HCT116 (cell line): ENCODE results near the gene PPP1CC. TPM values are rescaled to one million over a fixed set of nuclear protein-coding genes. Genes with fewer than 3 reads are reported as not detected.

Experiments
- ATAC-seq: fragments of 200-7000 bp; cut with Tn5 transposase; 2 replicates; pipeline ENCODE4 v1.9.1; 2020; ENCODE audit warnings: mild to moderate bottlenecking, moderate library complexity
- BruUV-seq: library from RNA; stranded (reverse); fragments of 400-500 nt; replicated peaks from 2 replicates; lab custom pipeline; 2021; lab: Mats Ljungman, UMichigan
- CTCF ChIA-PET: fragments of 300-600 bp; sonication (Branson Sonifier 250); formaldehyde crosslinking; loops from one replicate; lab custom pipeline; 2021; ENCODE audit warnings: antibody characterized with exemption; lab: Charles Lee
- POLR2A ChIA-PET: fragments of 300-600, 350-600 bp; sonication (Branson Sonifier 250); formaldehyde crosslinking; loops from one replicate; lab custom pipeline; 2021; ENCODE audit warnings: antibody characterized with exemption; lab: Charles Lee
- RAD21 ChIA-PET, 2 experiments: fragments of 300-600 bp; sonication (Branson Sonifier 250); formaldehyde crosslinking; loops; one replicate each; lab custom pipeline; 2023; ENCODE audit warnings: low total read pairs in 2 of 2; ENCODE audit not compliant: uncharacterized antibody in 2 of 2, unreplicated experiment in 2 of 2, low non-redundant PET in 1 of 2; lab: Charles Lee
- DNase-seq: peaks from one replicate; pipeline ENCODE4 v3.0.0-alpha.2; 2010; ENCODE audit warnings: low read depth, low spot score
- H2AFZ ChIP-seq: fragments of 200-600 bp; shearing (Covaris generic), sonication (generic); 2 replicates; pipeline ENCODE4 v1.6.1; 2017; ENCODE audit warnings: low read depth, mixed run types, mixed read lengths, antibody characterized with exemption, low read length; ENCODE audit not compliant: poor library complexity, severe bottlenecking
- H3K27ac ChIP-seq: 2 replicates; pipeline ENCODE4 v1.5.1; 2012; ENCODE audit warnings: low read depth, low read length
- H3K27me3 ChIP-seq: fragments of 200-600 bp; sonication (generic); 2 replicates; pipeline ENCODE4 v1.6.1; 2016; ENCODE audit warnings: mixed run types, low read length, mixed read lengths; ENCODE audit not compliant: insufficient read depth
- H3K36me3 ChIP-seq, 2 experiments: fragments of 200-500 bp in 1 of 2; fragments of 200-600 bp in 1 of 2; sonication (Bioruptor generic) in 1 of 2; sonication (generic) in 1 of 2; 2 replicates each; pipeline versions ENCODE4 v1.5.1 to v1.6.1; 2014 to 2016; ENCODE audit warnings: low read length in 2 of 2, inconsistent platforms in 1 of 2, mixed read lengths in 1 of 2, mixed run types in 1 of 2; ENCODE audit not compliant: insufficient read depth in 2 of 2, control insufficient read depth in 1 of 2
- H3K4me1 ChIP-seq, 2 experiments: fragments of 200-600 bp in 1 of 2; sonication (generic) in 1 of 2; 2 replicates each; pipeline versions ENCODE4 v1.5.1 to v1.6.1; 2012 to 2017; ENCODE audit warnings: low read length in 2 of 2, inconsistent platforms in 1 of 2, mild to moderate bottlenecking in 1 of 2, mixed read lengths in 1 of 2, mixed run types in 1 of 2, moderate library complexity in 1 of 2; ENCODE audit not compliant: insufficient read depth in 2 of 2, control insufficient read depth in 1 of 2
- H3K4me2 ChIP-seq: fragments of 200-600 bp; sonication (generic); 2 replicates; pipeline ENCODE4 v1.6.1; 2017; ENCODE audit warnings: mixed run types, low read length, mixed read lengths
- H3K4me3 ChIP-seq, 2 experiments: fragments of 200-600 bp in 1 of 2; sonication (generic) in 1 of 2; replicated peaks in 1 of 2; 2 replicates each; pipeline ENCODE4 v1.5.1; 2011 to 2016; ENCODE audit warnings: low read length in 2 of 2, control low read depth in 1 of 2, low read depth in 1 of 2, mild to moderate bottlenecking in 1 of 2, mixed read lengths in 1 of 2, mixed run types in 1 of 2
- H3K79me2 ChIP-seq: fragments of 200-600 bp; sonication (generic); 2 replicates; pipeline ENCODE4 v1.6.1; 2017; ENCODE audit warnings: mild to moderate bottlenecking, mixed run types, low read length, moderate library complexity, mixed read lengths; ENCODE audit not compliant: insufficient read depth
- H3K9ac ChIP-seq: fragments of 200-600 bp; sonication (generic); 2 replicates; pipeline ENCODE4 v1.6.1; 2016; ENCODE audit warnings: low read length, mixed read lengths
- H3K9me2 ChIP-seq: fragments of 200-600 bp; sonication (generic), shearing (Covaris generic); 2 replicates; pipeline ENCODE4 v1.6.1; 2017; ENCODE audit warnings: mixed run types, mild to moderate bottlenecking, moderate library complexity; ENCODE audit not compliant: insufficient read depth
- H3K9me3 ChIP-seq, 2 experiments: fragments of 200-500 bp in 1 of 2; fragments of 200-600 bp in 1 of 2; sonication (Bioruptor generic) in 1 of 2; sonication (generic) in 1 of 2; 2 replicates each; pipeline ENCODE4 v1.6.1; 2014 to 2017; ENCODE audit warnings: low read length in 2 of 2, mixed read lengths in 2 of 2, inconsistent platforms in 1 of 2, low read depth in 1 of 2, mild to moderate bottlenecking in 1 of 2, mixed run types in 1 of 2, moderate library complexity in 1 of 2; ENCODE audit not compliant: control insufficient read depth in 1 of 2, insufficient read depth in 1 of 2
- H4K20me1 ChIP-seq: fragments of 200-600 bp; sonication (generic), shearing (Covaris generic); 2 replicates; pipeline ENCODE4 v1.6.1; 2017; ENCODE audit warnings: mixed run types, mild to moderate bottlenecking, moderate library complexity; ENCODE audit not compliant: insufficient read depth
- CBX3 ChIP-seq: IDR thresholded peaks from 2 replicates; pipeline ENCODE4 v1.6.1; 2012; ENCODE audit warnings: low read depth
- EGR1 ChIP-seq: IDR thresholded peaks from 2 replicates; pipeline ENCODE4 v1.6.1; 2012; ENCODE audit warnings: low read depth
- MAX ChIP-seq: IDR thresholded peaks from 2 replicates; pipeline ENCODE4 v1.6.1; 2012
- RAD21 ChIP-seq: IDR thresholded peaks from 2 replicates; pipeline ENCODE4 v1.6.1; 2012; ENCODE audit warnings: low read depth, mild to moderate bottlenecking
- SP1 ChIP-seq: IDR thresholded peaks from 2 replicates; pipeline ENCODE4 v1.6.1; 2012; ENCODE audit warnings: low read depth
- SRF ChIP-seq: IDR thresholded peaks from 2 replicates; pipeline ENCODE4 v1.6.1; 2012; ENCODE audit warnings: low read depth
- TCF7L2 ChIP-seq: IDR thresholded peaks from 2 replicates; pipeline ENCODE4 v1.7.0; 2011; ENCODE audit warnings: borderline replicate concordance, inconsistent platforms; ENCODE audit not compliant: insufficient read depth, insufficient read length; ENCODE audit errors: extremely low read depth
- YY1 ChIP-seq: IDR thresholded peaks from 2 replicates; pipeline ENCODE4 v1.6.1; 2011; ENCODE audit warnings: low read length, low read depth, moderate library complexity, mild to moderate bottlenecking; ENCODE audit not compliant: insufficient replicate concordance; ENCODE audit errors: extremely low read depth
- intact Hi-C: fragments of 100-400 bp; cut with micrococcal nuclease; formaldehyde crosslinking; loops from 2 replicates; pipeline ENCODE4 v1.10.0; 2022
- total RNA-seq: library from RNA; stranded (reverse); gene quantifications from one replicate; pipeline ENCODE4 v1.2.1, GENCODE V29; 2021; ENCODE audit not compliant: unreplicated experiment
- TF ChIP-seq, protein P1 (sequence below), 3 experiments: fragments of 200-600 bp in 1 of 3; sonication (generic) in 1 of 3; IDR thresholded peaks in 2 of 3; conservative IDR thresholded peaks in 1 of 3; 2 replicates each; pipeline ENCODE4 v1.5.1; 2012 to 2017; ENCODE audit warnings: low read depth in 2 of 3, low read length in 2 of 3, antibody characterized with exemption in 1 of 3, borderline replicate concordance in 1 of 3, control low read depth in 1 of 3, mild to moderate bottlenecking in 1 of 3, mixed read lengths in 1 of 3, mixed run types in 1 of 3, moderate library complexity in 1 of 3; ENCODE audit not compliant: insufficient read depth in 1 of 3

The PPP1CC gene
- total RNA-seq, 1 experiment from 2014 or later = 248 TPM

- DNase-seq (peak; percentile 60), ATAC-seq (peak; percentile 91)
- TF ChIP-seq YY1 (peak; percentile 57), SRF (0 out of 2 replicates have a peak, but pooled peaks have one; percentile 30), SP1 (no peak), EGR1 (no peak), RAD21 (peak; percentile 75), CBX3 (peak; percentile 32; the same call in 1 of the 2 replicates), MAX (peak; percentile 54), TCF7L2 (peak; percentile 62)
- TF ChIP-seq, protein P1, sequence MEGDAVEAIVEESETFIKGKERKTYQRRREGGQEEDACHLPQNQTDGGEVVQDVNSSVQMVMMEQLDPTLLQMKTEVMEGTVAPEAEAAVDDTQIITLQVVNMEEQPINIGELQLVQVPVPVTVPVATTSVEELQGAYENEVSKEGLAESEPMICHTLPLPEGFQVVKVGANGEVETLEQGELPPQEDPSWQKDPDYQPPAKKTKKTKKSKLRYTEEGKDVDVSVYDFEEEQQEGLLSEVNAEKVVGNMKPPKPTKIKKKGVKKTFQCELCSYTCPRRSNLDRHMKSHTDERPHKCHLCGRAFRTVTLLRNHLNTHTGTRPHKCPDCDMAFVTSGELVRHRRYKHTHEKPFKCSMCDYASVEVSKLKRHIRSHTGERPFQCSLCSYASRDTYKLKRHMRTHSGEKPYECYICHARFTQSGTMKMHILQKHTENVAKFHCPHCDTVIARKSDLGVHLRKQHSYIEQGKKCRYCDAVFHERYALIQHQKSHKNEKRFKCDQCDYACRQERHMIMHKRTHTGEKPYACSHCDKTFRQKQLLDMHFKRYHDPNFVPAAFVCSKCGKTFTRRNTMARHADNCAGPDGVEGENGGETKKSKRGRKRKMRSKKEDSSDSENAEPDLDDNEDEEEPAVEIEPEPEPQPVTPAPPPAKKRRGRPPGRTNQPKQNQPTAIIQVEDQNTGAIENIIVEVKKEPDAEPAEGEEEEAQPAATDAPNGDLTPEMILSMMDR (IDR thresholded peaks at IDR 0.05 in 2 of 3, conservative IDR thresholded peaks at IDR 0.05 in 1 of 3; ENCODE audit: borderline replicate concordance in 1 of 3, insufficient read depth in 1 of 3, low read depth in 2 of 3, low read length in 2 of 3) = peak; percentile 68 to 84 (median 80)
- H3K9ac ChIP-seq = no peak overlapping the region
- H3K36me3 ChIP-seq = no peaks in the 10 kb centered on the region
- H3K9me2 ChIP-seq = no peaks in the 10 kb centered on the region
- POLR2A ChIA-PET = interaction anchor here (0.5 to 0.9 kb wide), 2 partner anchors 10 to 31 kb away, joined by 3 read pairs; no protein-coding TSS in a partner anchor
- no peak overlapping the region for H3K4me3 ChIP-seq
- H4K20me1 ChIP-seq = no peaks in the 10 kb centered on the region
- peaks cover 7 to 18% of the 10 kb centered on the region in 2 experiments for H3K4me1 ChIP-seq
- RAD21 ChIA-PET = interaction anchor here (1.0 to 1.3 kb wide), 3 partner anchors 122 to 183 kb away, joined by 3 to 5 read pairs (median 4); no protein-coding TSS in a partner anchor
- no peaks in the 10 kb centered on the region for H3K27me3 ChIP-seq
- no peak overlapping the region for H3K27ac ChIP-seq
- intact Hi-C loops = loop anchor here (1.0 to 2.0 kb wide), 2 partner anchors 122 to 184 kb away; no protein-coding TSS in a partner anchor
- H3K4me2 ChIP-seq = peak overlapping the region; percentile 67
- no peaks in the 10 kb centered on the region for H3K79me2 ChIP-seq
- H3K9me3 ChIP-seq = no peaks in the 10 kb centered on the region
- CTCF ChIA-PET = interaction anchor here (0.6 to 1.9 kb wide), 15 partner anchors 9 to 555 kb away, joined by 3 to 20 read pairs (median 4); partner anchors contain the start of genes CCDC63 and FAM216A
- no TSS peak for BruUV-seq
- H2AFZ ChIP-seq = peak overlapping the region; percentile 28
Measured at GRCh38 chr12:110704750-110705149, 37.9 kb downstream of the PPP1CC start.
